Heart right ventricle (tissue), 16 donors: Measurements from ENCODE around the gene THSD7B. TPM values are rescaled to one million over a fixed set of nuclear protein-coding genes. Genes with fewer than 3 reads are reported as not detected.

ENCODE experiments used
- ATAC-seq, 8 donors: fragments of 200-7000 bp; cut with Tn5 transposase; one replicate each; pipeline ENCODE4 v1.9.1; 2020; ENCODE audit warnings: mild to moderate bottlenecking in 8 of 8, moderate library complexity in 8 of 8, moderate number of reproducible peaks in 1 of 8
- DNase-seq, 2 donors: peaks; one replicate each; pipeline ENCODE4 v3.0.0-alpha.2; 2020
- H3K27ac ChIP-seq, 10 donors: fragments of 200-600 bp; sonication (generic) in 2 of 10; one replicate each; pipeline versions ENCODE4 v1.5.0 to v1.8.0; 2020 to 2022; ENCODE audit warnings: mild to moderate bottlenecking in 3 of 10
- H3K27me3 ChIP-seq, 7 donors: fragments of 200-600 bp; one replicate each; pipeline ENCODE4 v1.8.0; 2021 to 2022; ENCODE audit warnings: mild to moderate bottlenecking in 2 of 7
- H3K36me3 ChIP-seq, 9 donors: fragments of 200-600 bp; sonication (generic) in 1 of 9; one replicate each; pipeline versions ENCODE4 v1.5.0 to v1.8.0; 2020 to 2022; ENCODE audit warnings: mild to moderate bottlenecking in 2 of 9
- H3K4me1 ChIP-seq, 9 donors: fragments of 200-600 bp; sonication (generic) in 1 of 9; one replicate each; pipeline versions ENCODE4 v1.5.0 to v1.8.0; 2020 to 2022; ENCODE audit warnings: mild to moderate bottlenecking in 4 of 9
- H3K4me3 ChIP-seq, 10 donors: fragments of 200-600 bp; sonication (generic) in 2 of 10; one replicate each; pipeline versions ENCODE4 v1.5.0 to v1.8.0; 2020 to 2022; ENCODE audit warnings: mild to moderate bottlenecking in 7 of 10, moderate library complexity in 2 of 10
- H3K9me3 ChIP-seq, 11 donors: fragments of 200-600 bp in 10 of 11; sonication (generic) in 2 of 11; one replicate each; pipeline versions ENCODE4 v1.5.0 to v1.8.0; 2013 to 2022; ENCODE audit warnings: mild to moderate bottlenecking in 2 of 11, control low read depth in 1 of 11, moderate library complexity in 1 of 11
- WGBS, 2 donors: extraction: QIAGEN DNeasy Blood & Tissue Kit; methylation state at CpG; one replicate each; pipeline ENCODE4 v1.1.7; 2013; ENCODE audit warnings: inconsistent platforms in 1 of 2; 5-methylcytosine and 5-hydroxymethylcytosine counted together
- intact Hi-C, 10 donors: fragments of 100-400 bp; cut with DNase I; formaldehyde crosslinking; loops; one replicate each; pipeline versions ENCODE4 v1.11.1 to v1.14.2; 2022
- polyA plus RNA-seq, 2 donors: library from polyadenylated mRNA; stranded (reverse); fragments of 200-250 nt; gene quantifications; one replicate each; pipeline ENCODE4 v1.2.3, GENCODE V29; 2013
- total RNA-seq, 10 donors: library from RNA; stranded (reverse); fragmentation: NEBNext Ultra II Directional in 3 of 10; extraction: Animal tissue kit (Norgen Biotek cat#: 25700) in 3 of 10; gene quantifications; one replicate each; pipeline versions ENCODE4 v1.2.1 to v1.2.4, GENCODE V29; 2021 to 2023
- TF ChIP-seq, protein P1 (sequence below), 9 donors: fragments of 200-600 bp; sonication (generic) in 2 of 9; IDR thresholded peaks; one replicate each; pipeline versions ENCODE4 v1.5.0 to v1.8.0; 2021 to 2022; ENCODE audit warnings: antibody characterized with exemption in 9 of 9, mild to moderate bottlenecking in 5 of 9, moderate library complexity in 1 of 9
- donor health status: Arrhythmogenic right ventricular cardiomyopathy.
- donor health status: ischemic (EF 13 %, LVEDD 7.1; RV severe dilation, severe dysfunction).
- donor health status: healthy with polysubstance abuse.
- donor health status: DM: no; HTN: yes; CAD: no.
- donor health status: DM: no; HTN: no; CAD: no.
- donor health status: ischemic (EF 25% LVEDD 6.9; RV normal size, moderate dysfunction).
- donor health status: ischemic (EF 25% LVEDD 5.7; RV mildly dilated, moderate dysfunction).
- donor health status: healthy.
- donor health status: DM: yes; HTN: yes; CAD: no.
- donor health status: Ischemic cardiomyopathy.
- donor health status: ischemic (EF 35%, LVEDD 5.7; RV mildly dilated, moderate dysfunction).
- donor health status: nonischemic (EF 11% LVEDD 7.7; RV severe dilation, severe dysfunction).
- donor health status: DM: yes; HTN: yes; CAD: no.
- donor health status: PGD.
- donor health status: ischemic (EF 29% LVEDD 5.4; RV normal size, mild dysfunction).
- donor health status: nonischemic (EF 23%, LVEDD 6.1; RV moderate dilation, normal function).

Gene THSD7B
- total and polyA plus RNA-seq, 12 donors: 0.01 to 0.39 (median 0.18) TPM

DNA sequence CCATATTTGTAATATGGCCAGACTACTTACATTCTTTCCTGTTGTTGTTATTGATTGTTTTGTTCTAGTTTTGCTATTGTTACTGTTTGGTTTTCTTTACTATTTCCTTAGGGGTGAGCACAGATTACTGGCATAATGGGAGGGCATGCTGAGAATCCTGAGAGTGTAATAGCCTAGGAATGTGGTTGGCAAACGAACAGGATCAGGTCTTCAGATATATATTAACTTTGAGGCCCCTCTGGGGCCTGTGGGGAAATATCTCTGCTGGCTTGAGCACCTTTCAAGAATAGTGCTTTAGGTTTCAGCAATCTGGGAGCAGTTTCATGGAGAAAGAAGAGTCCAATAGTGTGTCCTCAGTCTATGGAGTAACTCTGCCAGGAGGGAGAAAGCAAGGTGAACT, 144.4 kb downstream of the THSD7B start:
- Histone ChIP-seq H3K9me3 (peaks cover 0 to 3% (median 0%) of the 10 kb centered on the region in 11 donors), H3K27me3 (no peaks in the 10 kb centered on the region), H3K36me3 (no peaks in the 10 kb centered on the region), H3K4me3 (no peak overlapping the region), H3K27ac (no peak overlapping the region), H3K4me1 (no peaks in the 10 kb centered on the region)
- intact Hi-C loops: no loop called here
- 5 to 21% methylated on average over 1 of the region's 1 CpG for WGBS, 2 donors
- ATAC-seq: no peak
- TF ChIP-seq, protein P1, sequence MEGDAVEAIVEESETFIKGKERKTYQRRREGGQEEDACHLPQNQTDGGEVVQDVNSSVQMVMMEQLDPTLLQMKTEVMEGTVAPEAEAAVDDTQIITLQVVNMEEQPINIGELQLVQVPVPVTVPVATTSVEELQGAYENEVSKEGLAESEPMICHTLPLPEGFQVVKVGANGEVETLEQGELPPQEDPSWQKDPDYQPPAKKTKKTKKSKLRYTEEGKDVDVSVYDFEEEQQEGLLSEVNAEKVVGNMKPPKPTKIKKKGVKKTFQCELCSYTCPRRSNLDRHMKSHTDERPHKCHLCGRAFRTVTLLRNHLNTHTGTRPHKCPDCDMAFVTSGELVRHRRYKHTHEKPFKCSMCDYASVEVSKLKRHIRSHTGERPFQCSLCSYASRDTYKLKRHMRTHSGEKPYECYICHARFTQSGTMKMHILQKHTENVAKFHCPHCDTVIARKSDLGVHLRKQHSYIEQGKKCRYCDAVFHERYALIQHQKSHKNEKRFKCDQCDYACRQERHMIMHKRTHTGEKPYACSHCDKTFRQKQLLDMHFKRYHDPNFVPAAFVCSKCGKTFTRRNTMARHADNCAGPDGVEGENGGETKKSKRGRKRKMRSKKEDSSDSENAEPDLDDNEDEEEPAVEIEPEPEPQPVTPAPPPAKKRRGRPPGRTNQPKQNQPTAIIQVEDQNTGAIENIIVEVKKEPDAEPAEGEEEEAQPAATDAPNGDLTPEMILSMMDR (IDR thresholded peaks at IDR 0.05): no peak
- DNase-seq: no peak

DNA sequence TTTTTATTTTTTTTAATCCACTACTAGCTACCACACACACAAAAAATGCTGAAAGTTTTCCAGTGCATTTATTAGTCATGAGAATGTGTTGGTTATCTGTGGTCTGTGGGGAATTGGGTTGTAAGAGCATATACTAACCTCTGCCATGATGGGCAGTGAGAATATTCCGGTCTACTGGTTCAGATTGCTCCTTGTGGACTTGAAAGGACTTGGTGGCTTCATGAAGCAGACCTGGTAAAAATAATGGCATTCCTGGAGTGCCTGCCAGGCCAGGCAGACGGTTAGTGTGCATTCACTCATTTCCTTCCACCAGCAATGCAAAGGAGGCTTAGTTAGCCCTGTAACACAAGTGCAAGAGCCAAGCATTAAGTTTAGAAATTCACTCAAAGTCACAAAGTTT, 150.8 kb downstream of the THSD7B start:
- H3K4me1 ChIP-seq: no peaks in the 10 kb centered on the region
- H3K36me3 ChIP-seq: no peaks in the 10 kb centered on the region
- ATAC-seq (no peak), DNase-seq (no peak)
- intact Hi-C loops: no loop called here
- TF ChIP-seq, protein P1 (IDR thresholded peaks at IDR 0.05): no peak
- no peak overlapping the region for H3K27ac ChIP-seq
- H3K4me3 ChIP-seq: no peak overlapping the region
- peaks cover 0 to 13% (median 0%) of the 10 kb centered on the region in 11 donors for H3K9me3 ChIP-seq
- 51 to 55% methylated on average over 2 of the region's 2 CpGs for WGBS, 2 donors
- H3K27me3 ChIP-seq: no peaks in the 10 kb centered on the region

GRCh38 chr2:136917411-136917881, 152.1 kb downstream of the THSD7B start:
- intact Hi-C loops: no loop called here
- Histone ChIP-seq H3K4me3 (no peak overlapping the region), H3K27ac (no peak overlapping the region), H3K27me3 (no peaks in the 10 kb centered on the region), H3K36me3 (no peaks in the 10 kb centered on the region), H3K9me3 (peaks cover 0 to 10% (median 0%) of the 10 kb centered on the region in 11 donors), H3K4me1 (no peaks in the 10 kb centered on the region)
- 71 to 72% methylated on average over 5 of the region's 5 CpGs for whole genome bisulfite sequencing, 2 donors
- DNase-seq: no peak
- no peak for ATAC-seq
- TF ChIP-seq, protein P1 (IDR thresholded peaks at IDR 0.05): no peak

DNA sequence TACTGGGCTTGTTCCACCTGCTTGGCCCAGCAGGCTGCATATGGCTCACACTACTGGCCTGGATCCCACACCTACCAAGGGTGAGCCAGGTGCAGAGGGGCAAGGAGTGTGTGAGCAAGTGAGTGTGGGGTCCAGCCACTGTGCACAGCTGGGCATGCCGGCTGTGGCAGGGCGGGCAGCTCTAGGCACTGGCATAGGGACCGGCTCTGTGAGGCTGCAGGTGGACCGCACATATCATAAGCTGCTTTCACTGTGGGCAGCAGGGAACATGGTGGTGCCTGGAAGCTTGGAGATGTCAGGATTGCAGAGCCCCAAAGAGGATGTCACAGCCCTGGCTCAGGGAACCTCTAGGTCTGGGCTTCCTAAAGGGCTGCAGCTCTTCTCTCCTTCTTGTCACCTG, 154.3 kb downstream of the THSD7B start:
- intact Hi-C loops: no loop called here
- 92 to 93% methylated on average over 4 of the region's 4 CpGs for WGBS, 2 donors
- H3K27me3 ChIP-seq: no peaks in the 10 kb centered on the region
- TF ChIP-seq, protein P1 (IDR thresholded peaks at IDR 0.05): no peak
- H3K9me3 ChIP-seq: peaks cover 0 to 17% (median 0%) of the 10 kb centered on the region in 11 donors
- H3K36me3 ChIP-seq: no peaks in the 10 kb centered on the region
- DNase-seq (no peak), ATAC-seq (no peak)
- H3K27ac ChIP-seq: no peak overlapping the region
- H3K4me3 ChIP-seq: no peak overlapping the region
- H3K4me1 ChIP-seq: no peaks in the 10 kb centered on the region
